Right lobe of liver (tissue), 6 donors: Measurements from ENCODE around the gene PDIA5. TPM values are rescaled to one million over a fixed set of nuclear protein-coding genes. Genes with fewer than 3 reads are reported as not detected.

ENCODE experiments used
- ATAC-seq, 4 donors: fragments of 200-7000 bp; cut with Tn5 transposase; one replicate each; pipeline ENCODE4 v1.9.1; 2020; ENCODE audit warnings: mild to moderate bottlenecking in 4 of 4, moderate library complexity in 4 of 4
- DNase-seq, 3 donors: peaks; one replicate each; pipeline ENCODE4 v3.0.0-alpha.2; 2020
- H3K27ac ChIP-seq, 3 donors: fragments of 200-600 bp; one replicate each; pipeline ENCODE4 v1.8.0; 2022
- H3K27me3 ChIP-seq, 2 donors: fragments of 200-600 bp; one replicate each; pipeline ENCODE4 v1.8.0; 2022
- H3K36me3 ChIP-seq, 4 donors: fragments of 200-600 bp; sonication (generic) in 1 of 4; one replicate each; pipeline versions ENCODE4 v1.5.1 to v1.8.0; 2017 to 2022; ENCODE audit warnings: control low read depth in 1 of 4
- H3K4me1 ChIP-seq, 4 donors: fragments of 200-600 bp; sonication (generic) in 1 of 4; one replicate each; pipeline versions ENCODE4 v1.5.1 to v1.8.0; 2017 to 2022; ENCODE audit warnings: control low read depth in 1 of 4
- H3K4me3 ChIP-seq, 3 donors: fragments of 200-600 bp; one replicate each; pipeline ENCODE4 v1.8.0; 2022
- H3K9me3 ChIP-seq, 4 donors: fragments of 200-600 bp; sonication (generic) in 1 of 4; one replicate each; pipeline versions ENCODE4 v1.5.1 to v1.8.0; 2017 to 2022; ENCODE audit warnings: control low read depth in 1 of 4
- CTCF ChIP-seq, 4 donors: fragments of 200-600 bp in 3 of 4; fragments of 450-650 bp in 1 of 4; IDR thresholded peaks; one replicate each; pipeline versions ENCODE4 v1.5.1 to v1.8.0; 2016 to 2022; ENCODE audit warnings: antibody characterized with exemption in 4 of 4, mild to moderate bottlenecking in 2 of 4
- POLR2A ChIP-seq: fragments of 450-650 bp; IDR thresholded peaks from one replicate; pipeline ENCODE4 v1.6.1; 2017; ENCODE audit warnings: antibody characterized with exemption, mild to moderate bottlenecking
- WGBS: methylation state at CpG from one replicate; pipeline ENCODE4 v1.1.6; 2018; ENCODE audit warnings: low coverage, low lambda C conversion rate; ENCODE audit not compliant: insufficient coverage; ENCODE audit errors: missing lambda C conversion rate; 5-methylcytosine and 5-hydroxymethylcytosine counted together
- intact Hi-C, 2 donors: fragments of 100-400 bp; cut with DNase I; formaldehyde crosslinking; loops; one replicate each; pipeline versions ENCODE4 v1.11.2 to v1.14.1; 2022
- total RNA-seq, 6 experiments: library from RNA; depleted of rRNA in 2 of 6; stranded (reverse); fragments of >200 nt in 2 of 6; fragmentation: NEBNext Ultra II Directional in 3 of 6; extraction: Animal tissue kit (Norgen Biotek cat#: 25700) in 3 of 6; gene quantifications; one replicate each; pipeline versions ENCODE4 v1.1.0 to v1.2.4, GENCODE V29; 2016 to 2023
- donor health status: DM: no; HTN: yes; CAD: no.
- donor health status: DM: no; HTN: no; CAD: no.
- donor health status: DM: no; HTN: no; CAD: no.
- donor health status: DM: no; HTN: yes; CAD: no.
- donor health status: DM: no; HTN: yes; CAD: no.

The PDIA5 gene
- total RNA-seq, 6 experiments from 2014 or later = 26.2 to 109 (median 51.9) TPM

GRCh38 chr3:123039178-123039577 is 27.6 kb upstream of the PDIA5 start:
- no peaks in the 10 kb centered on the region for H3K27me3 ChIP-seq
- H3K4me3 ChIP-seq = no peak overlapping the region
- peak; percentile 31 to 58 (median 48) for ATAC-seq
- no peaks in the 10 kb centered on the region for H3K36me3 ChIP-seq
- H3K27ac ChIP-seq = no peak overlapping the region
- no peak for TF ChIP-seq POLR2A
- TF ChIP-seq CTCF (IDR thresholded peaks at IDR 0.05) = no peak
- peak in 1 of 3 donors; percentile 61 for DNase-seq
- intact Hi-C loops = no loop called here
- H3K9me3 ChIP-seq = no peaks in the 10 kb centered on the region
- WGBS = 52% methylated on average over 3 of the region's 3 CpGs
- peaks cover 0 to 11% (median 0%) of the 10 kb centered on the region in 4 donors for H3K4me1 ChIP-seq

GRCh38 chr3:123042413-123042812 is 24.4 kb upstream of the PDIA5 start:
- H3K4me1 ChIP-seq = peaks cover 0 to 17% (median 7%) of the 10 kb centered on the region in 4 donors
- no peaks in the 10 kb centered on the region for H3K27me3 ChIP-seq
- no peak overlapping the region for H3K27ac ChIP-seq
- TF ChIP-seq CTCF (IDR thresholded peaks at IDR 0.05) (no peak), POLR2A (no peak)
- ATAC-seq = no peak
- H3K4me3 ChIP-seq = no peak overlapping the region
- no peaks in the 10 kb centered on the region for H3K36me3 ChIP-seq
- no peaks in the 10 kb centered on the region for H3K9me3 ChIP-seq
- 73% methylated on average over 4 of the region's 6 CpGs for WGBS
- intact Hi-C loops = no loop called here
- no peak for DNase-seq

- no peak overlapping the region for H3K4me3 ChIP-seq
- peaks cover 0 to 17% (median 7%) of the 10 kb centered on the region in 4 donors for H3K4me1 ChIP-seq
- H3K9me3 ChIP-seq = no peaks in the 10 kb centered on the region
- DNase-seq = peak; percentile 49 to 84 (median 71)
- no peaks in the 10 kb centered on the region for H3K27me3 ChIP-seq
- H3K27ac ChIP-seq = peak overlapping the region; percentile 6 to 52 (median 24)
- ATAC-seq = peak; percentile 91 to 96 (median 93)
- TF ChIP-seq POLR2A (no peak), CTCF (IDR thresholded peaks at IDR 0.05) (no peak)
- intact Hi-C loops = no loop called here
- WGBS = 30% methylated on average over 4 of the region's 5 CpGs
- no peaks in the 10 kb centered on the region for H3K36me3 ChIP-seq
These were observed 21.7 kb upstream of the PDIA5 start for GRCh38 chr3:123044981-123045763.

GRCh38 chr3:123046262-123047061 is 20.4 kb upstream of the PDIA5 start:
- H3K9me3 ChIP-seq = no peaks in the 10 kb centered on the region
- no peaks in the 10 kb centered on the region for H3K27me3 ChIP-seq
- peaks cover 0 to 17% (median 7%) of the 10 kb centered on the region in 4 donors for H3K4me1 ChIP-seq
- ATAC-seq = no peak
- 82% methylated on average over 8 of the region's 10 CpGs for WGBS
- no peak overlapping the region for H3K4me3 ChIP-seq
- no peak overlapping the region for H3K27ac ChIP-seq
- no peaks in the 10 kb centered on the region for H3K36me3 ChIP-seq
- DNase-seq = no peak
- no peak for TF ChIP-seq CTCF (IDR thresholded peaks at IDR 0.05)
- no peak for TF ChIP-seq POLR2A
- intact Hi-C loops = no loop called here
